Raji (cell line): ENCODE data around the gene KIF26B.

Source experiments
- POLR2A ChIP-seq: IDR thresholded peaks from 2 replicates; pipeline ENCODE4 v1.6.1; 2011; ENCODE audit warnings: low read depth, low read length, control low read depth; ENCODE audit not compliant: insufficient read depth

The KIF26B gene

GRCh38 chr1:245155272-245156040 lies 671 bp downstream of the KIF26B start:
- no peak for TF ChIP-seq POLR2A

GRCh38 chr1:245156041-245156735 lies 1.4 kb downstream of the KIF26B start:
- TF ChIP-seq POLR2A = no peak

GRCh38 chr1:245156736-245157505 lies 2.1 kb downstream of the KIF26B start:
- TF ChIP-seq POLR2A = no peak

- TF ChIP-seq POLR2A = no peak
Measured at GRCh38 chr1:245158913-245159312, 4.1 kb downstream of the KIF26B start.

- no peak for TF ChIP-seq POLR2A
Measured at GRCh38 chr1:245160288-245160687, 5.5 kb downstream of the KIF26B start.

GRCh38 chr1:245160741-245161400 lies 6.1 kb downstream of the KIF26B start:
- no peak for TF ChIP-seq POLR2A

GRCh38 chr1:245161866-245162265 lies 7.1 kb downstream of the KIF26B start:
- TF ChIP-seq POLR2A = no peak

- no peak for TF ChIP-seq POLR2A
Measured at GRCh38 chr1:245166471-245166885, 11.7 kb downstream of the KIF26B start.

GRCh38 chr1:245168086-245168485 lies 13.3 kb downstream of the KIF26B start:
- no peak for TF ChIP-seq POLR2A

- no peak for TF ChIP-seq POLR2A
Measured at GRCh38 chr1:245168906-245169305, 14.1 kb downstream of the KIF26B start.

- TF ChIP-seq POLR2A = no peak
Measured at GRCh38 chr1:245169376-245169775, 14.6 kb downstream of the KIF26B start.

- TF ChIP-seq POLR2A = no peak
Measured at GRCh38 chr1:245172026-245172425, 17.2 kb downstream of the KIF26B start.

GRCh38 chr1:245172829-245173228 lies 18.0 kb downstream of the KIF26B start:
- TF ChIP-seq POLR2A = no peak

GRCh38 chr1:245173446-245174211 lies 18.8 kb downstream of the KIF26B start:
- TF ChIP-seq POLR2A = no peak
